HG02571 (cell line): ENCODE results near the gene SLC7A9.
"Not testable (repeated sequence)": the region's sequence is repeated elsewhere in the genome, so short reads cannot be mapped to it uniquely, and the experiment has no call there.

Experiments
- ATAC-seq: cut with Tn5 transposase; IDR thresholded peaks from one replicate; pipeline ENCODE4 v1.9.1; 2021; ENCODE audit warnings: mild to moderate bottlenecking, moderate library complexity; ENCODE audit not compliant: unreplicated experiment

SLC7A9 gene

DNA sequence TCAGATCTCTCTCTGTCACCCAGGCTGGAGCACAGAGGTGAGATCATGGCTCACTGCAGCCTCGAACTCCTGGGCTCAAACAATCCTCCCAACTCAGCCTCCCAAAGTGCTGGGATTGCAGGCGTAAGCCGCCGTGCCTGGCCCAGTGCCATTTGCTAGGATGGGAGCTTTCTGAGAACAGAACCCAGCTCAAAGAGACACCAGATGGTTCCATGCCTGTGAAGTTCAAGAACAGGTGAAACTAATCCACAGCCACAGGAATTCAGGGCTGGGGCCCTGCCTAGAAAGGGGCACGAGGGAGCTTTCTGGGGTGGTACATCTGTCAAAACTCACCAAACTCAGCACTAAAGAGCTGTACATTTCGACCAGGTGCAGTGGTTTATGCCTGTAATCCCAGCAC is 4.2 kb downstream of the SLC7A9 start:
- no peak for ATAC-seq

DNA sequence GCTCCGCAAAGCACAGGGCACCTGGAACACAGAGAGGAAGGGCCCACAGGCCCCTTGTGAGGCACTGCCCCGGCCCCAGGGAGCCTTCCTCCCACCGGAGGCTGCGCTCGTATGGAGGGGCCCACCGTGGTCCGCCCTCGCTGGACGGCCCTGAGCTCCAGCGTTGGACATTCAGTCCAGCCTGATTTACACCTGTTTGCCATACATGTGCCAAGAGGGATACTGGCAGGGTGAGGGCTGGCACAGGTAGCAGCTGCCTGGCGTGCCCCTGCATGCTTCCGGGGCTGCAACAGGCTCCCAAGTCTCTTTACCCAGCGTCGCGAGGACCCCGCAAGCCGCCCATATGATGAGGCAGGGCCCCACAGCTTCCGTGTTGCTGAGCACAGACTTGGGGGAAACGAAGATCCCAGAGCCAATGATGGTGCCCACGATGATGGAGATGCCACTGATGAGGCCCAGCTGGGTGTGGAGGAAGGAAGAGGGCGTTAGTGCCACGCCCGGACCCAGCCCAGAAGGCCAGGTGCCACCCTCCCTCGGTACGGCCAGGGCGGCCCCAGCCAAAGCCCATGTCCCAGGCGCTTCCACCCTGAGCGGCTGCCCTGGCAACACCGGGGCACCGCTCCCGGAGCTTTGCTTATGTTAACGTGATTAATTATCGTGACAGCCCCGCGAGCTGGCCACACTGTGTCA is 5.1 kb downstream of the SLC7A9 start:
- no peak for ATAC-seq

DNA sequence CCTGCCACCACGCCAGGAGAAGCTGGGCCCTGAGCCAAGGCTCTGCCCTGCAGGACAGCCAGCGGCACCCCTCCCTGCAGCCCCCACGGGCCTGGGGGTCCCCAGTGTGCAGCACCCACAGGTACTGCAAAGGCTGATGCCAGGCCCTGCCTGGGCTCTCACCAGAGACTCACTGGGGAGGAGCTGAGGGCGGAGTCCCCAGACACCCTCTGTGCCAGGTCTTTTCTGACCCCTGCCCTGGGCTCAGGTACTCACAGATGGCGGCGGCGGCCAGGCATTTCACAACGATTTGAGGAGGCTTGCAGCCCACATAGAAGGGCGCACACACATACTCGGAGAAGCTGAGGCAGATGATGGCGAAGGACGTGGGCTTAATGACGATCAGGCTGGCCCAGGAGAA is 5.7 kb downstream of the SLC7A9 start:
- ATAC-seq, result no peak

DNA sequence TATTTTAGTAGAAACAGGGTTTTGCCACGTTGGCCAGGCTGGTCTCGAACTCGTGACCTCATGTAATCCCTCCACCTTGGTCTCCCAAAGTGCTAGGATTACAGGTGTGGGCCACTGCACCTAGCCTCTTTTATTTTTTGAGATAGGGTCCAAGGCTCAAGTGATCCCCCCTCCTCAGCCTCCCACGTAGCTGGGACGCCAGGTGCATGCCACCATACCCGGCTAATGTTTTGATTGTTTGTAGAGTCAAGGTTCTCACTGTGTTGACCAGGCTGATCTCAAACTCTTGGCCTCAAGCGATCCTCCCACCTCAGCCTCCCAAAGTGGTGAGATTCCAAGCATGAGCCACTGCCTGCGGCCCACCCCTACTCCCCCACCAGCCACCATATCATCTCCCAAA is 6.3 kb downstream of the SLC7A9 start:
- no peak for ATAC-seq

DNA sequence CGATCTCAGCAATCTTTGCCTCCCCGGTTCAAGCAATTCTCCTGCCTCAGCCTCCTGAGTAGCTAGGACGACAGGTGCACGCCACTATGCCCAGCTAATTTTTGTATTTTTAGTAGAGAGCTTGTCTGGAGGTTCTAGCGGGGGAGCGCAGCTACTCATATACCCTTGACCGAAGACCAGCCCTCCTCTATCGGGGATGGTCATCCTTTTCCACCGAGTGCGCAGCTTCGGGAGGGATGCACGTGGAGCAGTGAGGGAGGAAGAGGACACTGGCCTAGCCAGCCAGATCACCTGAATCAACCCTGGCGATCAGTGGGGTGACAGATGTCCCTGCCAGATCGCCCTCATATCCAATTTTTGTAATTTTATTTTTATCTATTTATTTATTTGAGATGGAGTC is 6.8 kb downstream of the SLC7A9 start:
- no peak for ATAC-seq

DNA sequence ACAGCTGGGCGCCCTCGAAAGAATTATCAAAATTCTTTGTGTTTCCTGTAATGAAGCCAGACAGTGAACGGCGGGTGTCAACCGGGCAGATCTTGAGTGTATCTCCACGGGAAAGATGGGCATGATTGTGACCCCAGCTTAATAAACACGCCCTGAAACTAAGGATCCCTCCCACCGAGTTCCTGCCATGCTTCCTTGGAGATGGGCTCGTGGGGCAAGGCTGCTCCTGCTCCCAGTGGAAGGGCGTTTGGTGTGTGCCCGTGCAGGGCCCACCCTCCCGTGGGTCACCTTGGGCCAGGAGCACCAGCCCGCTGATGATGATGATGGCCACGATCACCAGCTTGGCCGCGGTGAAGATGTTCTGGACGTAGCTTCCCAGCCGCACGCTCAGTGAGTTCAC is 7.4 kb downstream of the SLC7A9 start:
- ATAC-seq, result no peak

DNA sequence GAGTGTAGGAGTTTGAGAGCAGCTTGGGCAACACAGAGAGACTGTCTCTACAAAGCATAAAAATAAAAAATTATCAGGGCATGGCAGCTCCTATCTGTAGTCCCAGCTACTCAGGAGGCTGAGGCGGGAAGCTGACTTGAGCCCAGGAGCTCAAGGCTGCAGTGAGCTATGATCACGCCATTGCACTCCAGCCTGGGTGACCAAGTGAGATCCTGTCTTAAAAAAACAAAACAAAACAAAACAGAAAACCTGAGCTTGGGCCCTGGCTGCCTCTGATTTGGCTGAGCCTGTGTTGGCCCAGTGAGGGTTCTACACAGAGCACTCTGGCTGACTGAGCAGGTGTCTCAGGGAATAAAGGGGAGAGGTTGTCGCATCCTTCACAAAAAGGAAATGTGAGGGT is 8.0 kb downstream of the SLC7A9 start:
- ATAC-seq, result no peak

DNA sequence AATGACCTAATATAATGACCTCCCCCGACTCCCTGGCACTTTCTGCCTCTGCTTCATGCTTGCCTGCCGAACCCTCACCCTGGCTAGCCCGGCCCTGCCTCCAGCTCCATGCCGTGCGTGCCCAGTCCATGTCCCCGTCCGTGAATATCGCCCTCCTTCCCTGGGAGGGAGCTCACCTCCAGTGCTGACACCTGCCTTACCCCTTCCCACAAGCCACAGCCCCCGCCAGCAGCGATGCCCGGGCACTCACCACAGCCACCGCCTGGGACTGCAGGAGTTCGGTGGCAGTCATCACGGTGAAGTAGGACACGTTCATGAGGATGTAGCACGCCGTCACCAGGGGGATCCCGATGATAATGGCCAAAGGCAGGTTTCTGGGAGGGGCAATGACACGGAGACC is 10.0 kb downstream of the SLC7A9 start:
- ATAC-seq, result no peak

DNA sequence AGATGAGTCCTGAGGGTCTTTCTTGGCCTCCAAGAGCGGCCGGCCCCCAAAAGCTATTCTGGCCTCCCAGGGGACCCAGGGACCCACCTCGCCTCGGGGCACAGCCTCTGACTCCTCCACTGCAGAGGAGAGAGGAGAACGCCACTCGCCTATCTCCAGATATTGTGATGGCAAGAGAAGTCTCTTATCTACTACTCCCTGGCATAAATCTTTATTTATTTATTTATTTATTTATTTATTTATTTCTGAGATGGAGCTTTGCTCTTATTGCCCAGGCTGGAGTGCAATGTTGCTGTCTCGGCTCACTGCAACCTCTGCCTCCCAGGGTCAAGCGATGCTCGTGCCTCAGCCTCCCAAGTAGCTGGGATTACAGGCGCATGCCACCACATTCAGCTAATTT is 11.0 kb downstream of the SLC7A9 start:
- ATAC-seq, result no peak

DNA sequence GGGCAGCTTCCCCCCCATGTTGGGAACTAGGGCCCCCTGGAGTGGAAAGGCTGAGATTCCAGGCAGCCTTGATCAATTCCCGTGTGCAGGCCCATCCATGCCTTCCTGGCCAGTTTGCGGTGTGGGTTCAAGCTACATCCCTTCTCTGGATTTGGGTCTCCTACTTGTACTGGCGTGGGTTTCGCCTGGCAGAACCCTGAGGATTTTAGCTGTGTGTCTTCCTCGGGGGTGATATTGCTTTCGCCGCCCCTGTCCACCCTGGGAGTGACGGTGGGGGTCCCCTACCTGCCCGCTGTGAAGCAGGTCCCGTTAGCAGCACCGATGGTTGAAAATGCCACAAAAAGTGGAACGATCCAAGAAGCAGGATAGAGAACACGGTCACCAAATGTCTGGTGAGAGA is 11.4 kb downstream of the SLC7A9 start:
- ATAC-seq, result no peak

DNA sequence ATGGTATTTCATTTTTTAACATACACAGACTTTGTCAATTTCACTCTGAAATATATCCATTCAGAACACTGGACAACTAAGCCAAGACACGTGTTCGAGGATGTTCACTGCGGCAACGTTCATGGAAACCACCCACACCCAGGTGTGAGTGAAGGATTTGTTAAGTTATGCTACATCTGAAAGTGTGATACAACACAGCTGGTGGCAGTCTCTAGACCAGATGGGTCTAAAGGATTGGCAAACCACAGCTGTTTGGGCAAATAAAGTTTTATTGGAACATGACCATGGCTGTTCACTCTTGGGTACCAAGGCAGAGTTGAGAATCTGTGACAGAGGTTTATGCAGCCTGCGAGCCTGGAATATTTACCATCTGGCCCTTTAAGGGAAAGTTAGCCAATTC is 12.0 kb downstream of the SLC7A9 start:
- no peak for ATAC-seq

DNA sequence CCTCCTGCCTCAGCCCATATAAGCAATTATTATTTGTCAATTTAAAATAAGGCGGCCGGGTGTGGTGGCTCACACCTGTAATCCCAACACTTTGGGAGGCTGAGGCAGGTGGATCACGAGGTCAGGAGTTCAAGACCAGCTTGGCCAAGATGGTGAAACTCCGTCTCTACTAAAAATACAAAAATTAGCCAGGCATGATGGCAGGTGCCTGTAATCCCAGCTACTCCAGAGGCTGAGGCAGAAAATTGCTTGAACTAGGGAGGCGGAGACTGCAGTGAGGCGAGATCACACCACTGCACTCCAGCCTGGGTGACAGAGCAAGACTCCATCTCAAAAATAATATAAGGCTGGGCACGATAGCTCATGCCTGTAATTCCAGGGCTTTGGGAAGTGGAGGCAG is 12.7 kb downstream of the SLC7A9 start:
- ATAC-seq, result not testable (repeated sequence)

DNA sequence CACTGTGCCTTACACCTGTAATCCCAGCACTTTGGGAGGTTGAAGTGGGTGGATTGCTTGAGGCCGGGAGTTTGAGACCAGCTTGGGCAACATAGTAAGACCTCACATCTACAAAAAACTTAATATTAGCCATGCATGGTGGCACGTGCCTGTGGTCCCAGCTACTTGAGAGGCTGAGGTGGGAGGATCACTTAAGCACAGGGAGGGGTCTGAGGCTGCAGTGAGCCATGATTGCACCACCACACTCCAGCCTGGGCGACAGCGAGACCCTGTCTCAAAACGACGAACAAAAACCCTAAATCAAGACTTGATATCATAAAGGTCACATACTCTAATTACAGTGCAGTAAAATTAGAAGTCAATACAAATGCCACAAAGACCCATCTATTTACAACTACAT is 17.4 kb downstream of the SLC7A9 start:
- ATAC-seq, result no peak

DNA sequence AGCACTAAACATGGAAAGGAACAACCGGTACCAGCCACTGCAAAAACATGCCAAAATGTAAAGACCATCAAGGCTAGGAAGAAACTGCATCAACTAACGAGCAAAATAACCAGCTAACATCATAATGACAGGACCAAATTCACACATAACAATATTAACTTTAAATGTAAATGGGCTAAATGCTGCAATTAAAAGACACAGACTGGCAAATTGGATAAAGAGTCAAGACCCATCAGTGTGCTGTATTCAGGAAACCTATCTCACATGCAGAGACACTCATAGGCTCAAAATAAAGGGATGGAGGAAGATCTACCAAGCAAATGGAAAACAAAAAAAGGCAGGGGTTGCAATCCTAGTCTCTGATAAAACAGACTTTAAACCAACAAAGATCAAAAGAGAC is 21.5 kb downstream of the SLC7A9 start:
- not testable (repeated sequence) for ATAC-seq

DNA sequence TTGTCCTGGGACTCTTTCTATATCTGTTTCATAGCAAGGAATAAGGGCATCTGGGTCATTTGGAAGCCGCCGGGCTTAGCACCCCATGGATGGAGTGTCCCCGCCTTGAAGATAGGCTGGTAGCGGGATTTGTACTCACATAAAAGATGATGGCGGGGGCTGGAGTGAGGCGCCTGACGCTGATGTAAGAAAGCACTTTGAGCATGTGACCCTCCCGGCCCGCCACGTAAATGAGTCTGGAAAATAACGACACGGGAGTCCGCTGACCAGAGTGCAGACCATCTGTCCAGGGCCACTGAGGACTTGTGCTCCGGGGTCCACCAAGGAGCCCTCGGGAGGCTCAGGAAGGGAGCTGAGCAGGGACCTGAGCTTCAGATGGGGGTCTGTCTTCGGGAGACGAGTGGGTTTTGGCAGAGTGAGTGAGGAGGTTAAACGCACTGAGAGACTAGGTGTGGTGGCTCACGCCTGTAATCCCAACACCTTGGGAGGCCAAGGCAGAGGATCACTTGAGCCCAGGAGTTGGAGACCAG is 25.8 kb downstream of the SLC7A9 start:
- ATAC-seq, result no peak

DNA sequence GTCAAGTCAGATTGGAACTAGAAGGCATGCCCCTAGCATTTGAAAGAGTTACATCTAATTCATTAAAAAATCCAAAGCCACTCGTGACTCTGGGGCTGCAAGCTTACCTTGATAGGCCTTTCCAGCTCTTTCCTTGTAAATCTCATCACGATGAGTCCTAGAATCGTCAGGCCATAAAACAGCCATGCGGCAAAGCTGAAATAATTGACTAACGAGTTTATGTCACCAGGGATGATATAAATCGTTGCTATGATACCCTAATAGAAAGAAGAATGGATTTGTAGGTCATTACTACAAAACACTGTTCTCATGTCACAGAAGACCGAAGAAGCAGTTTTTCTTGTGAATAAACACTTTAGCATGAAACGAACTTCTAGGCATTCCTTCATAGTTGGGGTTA is 27.5 kb downstream of the SLC7A9 start:
- no peak for ATAC-seq

DNA sequence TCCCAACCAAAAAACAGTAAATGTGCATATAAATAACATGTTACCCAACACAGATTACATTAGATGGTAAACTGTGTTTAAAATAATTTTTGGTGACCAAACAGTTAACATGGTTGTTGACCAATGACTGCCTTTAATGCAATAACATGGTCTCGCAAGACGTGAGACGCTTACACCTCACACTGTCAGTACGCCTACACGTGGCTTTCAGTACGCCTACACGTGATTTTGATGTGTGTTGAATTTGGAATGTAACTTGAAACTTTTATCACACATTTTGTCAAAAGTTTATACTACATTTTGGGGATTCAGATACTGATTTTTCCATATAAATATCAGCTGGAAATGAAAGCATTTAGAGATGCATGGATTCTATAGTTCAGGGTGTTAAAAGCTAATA is 32.0 kb downstream of the SLC7A9 start:
- ATAC-seq, result no peak

DNA sequence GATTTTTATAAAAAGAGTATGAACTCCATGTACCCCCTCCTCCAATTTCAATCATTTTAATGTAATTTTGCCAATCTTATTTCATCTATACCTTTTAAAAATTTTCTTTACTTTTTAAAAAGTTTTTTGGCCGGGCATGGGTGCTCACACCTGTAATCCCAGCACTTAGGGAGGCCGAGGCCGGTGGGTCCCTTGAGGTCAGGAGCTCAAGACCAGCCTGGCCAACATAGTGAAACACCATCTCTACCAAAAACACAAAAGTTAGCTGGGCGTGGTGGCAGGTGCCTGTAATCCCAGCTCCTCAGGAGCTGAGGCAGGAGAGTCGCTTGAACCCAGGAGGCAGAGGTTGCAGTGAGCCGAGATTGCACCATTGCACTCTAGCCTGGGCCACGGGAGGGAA is 36.2 kb downstream of the SLC7A9 start:
- not testable (repeated sequence) for ATAC-seq

DNA sequence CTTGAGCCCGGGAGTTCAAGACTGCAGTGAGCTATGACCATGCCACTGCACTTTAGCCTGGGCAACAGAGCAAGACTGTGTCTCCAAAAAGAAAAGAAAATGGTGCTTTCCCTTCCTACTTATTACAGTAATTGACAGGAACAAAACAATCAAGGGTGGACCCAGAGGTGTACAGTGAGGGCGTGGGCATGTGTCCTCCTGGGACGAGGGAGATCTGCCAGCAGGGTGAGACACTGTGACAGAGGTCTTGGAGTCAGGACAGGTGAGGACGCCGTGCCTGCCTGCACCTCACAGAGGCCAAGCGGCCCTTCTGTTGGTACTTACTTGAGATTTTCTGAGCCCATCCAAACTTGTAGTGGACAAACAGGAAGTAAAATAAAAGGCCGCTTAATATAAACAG is 36.7 kb downstream of the SLC7A9 start:
- ATAC-seq, result not testable (repeated sequence)

DNA sequence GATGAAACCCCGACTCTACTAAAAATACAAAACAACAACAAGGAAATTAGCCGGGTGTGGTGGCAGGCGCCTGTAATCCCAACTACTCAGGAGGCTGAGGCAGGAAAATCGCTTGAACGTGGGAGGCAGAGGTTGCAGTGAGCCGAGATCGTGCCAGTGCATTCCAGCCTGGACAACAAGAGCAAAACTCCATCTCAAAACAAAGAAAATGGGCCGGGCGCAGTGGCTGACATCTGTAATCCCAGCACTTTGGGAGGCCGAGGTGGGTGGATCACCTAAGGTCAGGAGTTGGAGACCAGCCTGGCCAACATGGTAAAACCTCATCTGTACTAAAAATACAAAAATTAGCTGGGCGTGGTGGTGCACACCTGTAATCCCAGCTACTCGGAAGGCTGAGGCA is 37.5 kb downstream of the SLC7A9 start:
- not testable (repeated sequence) for ATAC-seq

DNA sequence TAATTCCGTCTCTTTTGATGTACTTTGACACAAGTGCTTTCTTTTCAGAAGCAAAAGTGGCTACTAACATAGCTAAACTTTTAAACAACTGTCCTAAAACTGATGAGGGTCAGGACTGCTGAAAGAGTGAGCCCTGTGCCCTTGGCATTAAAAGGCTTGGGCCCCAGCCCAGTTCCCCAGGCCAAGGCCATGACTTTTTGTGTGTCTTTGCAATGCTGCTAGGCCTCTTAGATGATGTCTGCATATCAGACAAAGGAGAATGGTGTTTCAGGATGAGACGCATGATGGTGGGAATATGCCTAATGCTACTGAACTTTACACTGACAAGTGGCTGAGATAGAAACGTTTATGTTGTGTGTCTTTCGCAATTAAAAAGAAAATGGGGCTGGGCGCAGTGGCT is 38.0 kb downstream of the SLC7A9 start:
- no peak for ATAC-seq

DNA sequence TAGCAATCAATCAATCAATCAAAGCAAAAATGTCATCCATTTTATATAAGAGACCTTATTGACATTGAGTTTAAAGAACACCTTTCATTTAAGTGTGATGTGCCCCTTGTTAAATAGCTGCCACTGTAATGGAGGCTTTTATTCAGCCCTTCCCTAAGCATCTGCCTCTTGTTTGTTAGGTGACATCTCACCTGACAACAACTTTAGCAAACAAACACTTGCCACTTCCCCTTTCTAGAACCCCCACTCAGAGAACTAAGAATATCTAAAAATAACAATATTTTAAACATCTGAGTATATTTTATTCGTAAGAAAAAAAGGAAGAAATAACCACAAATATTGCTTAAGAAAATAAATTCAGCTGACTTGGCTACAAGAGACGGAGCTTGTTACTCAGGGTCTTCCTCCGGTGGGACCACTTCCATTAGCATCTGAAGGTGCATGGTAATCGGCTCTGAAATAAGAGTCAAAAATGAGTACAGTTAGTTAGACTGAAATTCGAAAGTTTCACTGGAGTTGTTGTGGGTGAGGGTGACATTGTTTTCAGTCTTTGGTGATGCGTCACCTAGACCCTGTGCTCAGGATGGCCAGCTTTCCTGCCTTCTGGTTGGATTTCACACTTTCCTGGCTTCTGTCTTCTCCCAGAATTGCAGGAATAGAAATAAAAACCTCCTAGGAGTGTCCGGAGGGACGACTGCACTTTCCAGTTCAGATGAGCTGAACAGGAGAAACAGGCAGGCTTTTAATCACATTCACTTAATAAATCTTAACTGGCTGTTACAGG is 39.1 kb downstream of the SLC7A9 start:
- no peak for ATAC-seq
